Measurements from ENCODE around the gene AGBL1.

AGBL1 gene

DNA sequence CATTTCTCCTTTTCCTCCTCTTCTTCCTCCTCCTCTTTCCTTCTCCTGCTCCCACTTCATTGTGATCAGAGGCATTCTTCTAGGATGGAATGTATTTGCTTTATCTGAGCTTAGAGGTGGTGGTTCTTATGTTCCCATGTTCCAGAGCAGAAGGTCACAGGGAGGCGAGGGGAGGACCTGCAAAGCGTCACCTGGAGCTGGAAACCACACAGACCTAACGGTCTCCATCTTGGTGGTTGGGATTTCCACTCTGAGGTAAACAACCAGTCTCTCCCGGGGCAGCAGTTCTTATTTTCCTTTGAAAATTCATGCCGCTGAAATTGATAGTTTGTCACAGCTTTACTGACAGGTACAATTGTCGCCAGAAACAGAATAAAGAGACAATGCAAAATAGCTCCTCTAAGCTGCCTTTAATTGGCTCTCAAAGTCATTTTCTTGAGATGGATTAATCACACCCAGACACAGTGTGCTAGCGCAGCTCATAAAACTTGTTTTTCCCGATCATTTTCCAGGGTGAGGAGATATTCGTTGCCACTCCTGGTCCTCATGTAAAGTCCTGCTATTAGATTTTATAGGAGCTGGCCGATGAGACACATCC, 16.9 kb upstream of the AGBL1 start:
- no peak for DNase-seq (ENCODE audit: low read depth, low spot score)
- no peak for TF ChIP-seq CTCF (IDR thresholded peaks at IDR 0.05; ENCODE audit: low read depth, low read length)
- in situ Hi-C loops (cut with HindIII; ENCODE audit: low sequenced_read_pairs): no loop called here
- H3K4me3 ChIP-seq (ENCODE audit: low read depth, low read length): no peak overlapping the region

DNA sequence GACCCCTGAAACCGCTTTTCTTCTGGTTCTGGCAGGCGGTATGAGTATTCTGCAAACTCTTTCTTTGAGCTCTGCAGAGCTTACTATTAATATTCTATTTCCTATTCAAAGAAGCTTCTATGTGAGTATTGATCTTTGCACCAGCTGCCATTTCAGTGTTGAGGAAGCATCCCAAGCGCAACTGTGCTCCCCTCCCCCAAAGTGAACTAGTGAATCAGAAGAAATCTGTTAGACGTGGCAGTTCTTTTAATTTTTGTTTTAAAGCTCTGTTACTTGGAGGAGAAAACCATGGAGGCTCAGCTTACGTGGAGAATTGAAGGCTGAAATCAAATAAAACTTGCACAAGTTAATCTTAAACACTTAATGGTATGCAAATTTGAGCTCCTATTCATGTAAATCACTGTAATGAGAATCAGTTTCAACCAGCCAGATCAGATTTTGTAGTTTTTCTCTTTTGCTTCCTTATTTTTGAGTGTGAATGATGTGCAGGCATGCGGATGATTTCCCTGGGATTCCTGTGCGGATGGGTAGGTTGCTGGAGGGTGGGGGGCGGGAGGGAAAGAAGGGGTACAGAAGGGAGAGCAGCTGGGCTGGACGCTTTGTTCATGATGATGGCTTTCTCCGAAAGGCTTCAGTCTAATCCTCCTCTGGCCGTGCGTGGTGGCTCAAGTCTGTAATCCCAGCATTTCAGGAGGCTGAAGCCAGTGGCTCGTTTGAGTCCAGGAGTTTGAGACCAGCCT, 16.1 kb upstream of the AGBL1 start:
- H3K4me3 ChIP-seq (ENCODE audit: low read depth, low read length): no peak overlapping the region
- no peak for TF ChIP-seq CTCF (IDR thresholded peaks at IDR 0.05; ENCODE audit: low read depth, low read length)
- in situ Hi-C loops (cut with HindIII; ENCODE audit: low sequenced_read_pairs): no loop called here
- no peak for DNase-seq (ENCODE audit: low read depth, low spot score)

DNA sequence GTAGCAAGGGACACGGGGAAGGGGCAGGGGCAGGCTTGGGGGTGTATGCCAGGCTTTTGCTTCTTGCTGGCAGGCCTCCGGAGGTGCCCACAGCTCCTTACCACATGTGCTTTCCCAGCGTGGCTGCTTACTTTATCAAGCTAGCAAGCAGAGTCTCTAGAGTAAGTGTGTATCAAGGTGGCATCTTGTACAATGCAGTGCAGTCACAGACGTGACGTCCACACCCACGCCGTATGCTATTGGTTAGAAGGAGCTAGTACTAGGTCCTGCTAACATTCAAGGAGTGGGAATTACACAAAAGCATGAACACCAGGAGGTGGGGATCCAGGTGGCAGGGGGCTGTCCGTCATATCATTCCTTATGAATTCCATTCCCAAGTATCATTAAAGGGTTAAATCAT, 15.3 kb upstream of the AGBL1 start:
- no peak for TF ChIP-seq CTCF (IDR thresholded peaks at IDR 0.05; ENCODE audit: low read depth, low read length)
- H3K4me3 ChIP-seq (ENCODE audit: low read depth, low read length): no peak overlapping the region
- in situ Hi-C loops (cut with HindIII; ENCODE audit: low sequenced_read_pairs): no loop called here
- DNase-seq (ENCODE audit: low read depth, low spot score): no peak

DNA sequence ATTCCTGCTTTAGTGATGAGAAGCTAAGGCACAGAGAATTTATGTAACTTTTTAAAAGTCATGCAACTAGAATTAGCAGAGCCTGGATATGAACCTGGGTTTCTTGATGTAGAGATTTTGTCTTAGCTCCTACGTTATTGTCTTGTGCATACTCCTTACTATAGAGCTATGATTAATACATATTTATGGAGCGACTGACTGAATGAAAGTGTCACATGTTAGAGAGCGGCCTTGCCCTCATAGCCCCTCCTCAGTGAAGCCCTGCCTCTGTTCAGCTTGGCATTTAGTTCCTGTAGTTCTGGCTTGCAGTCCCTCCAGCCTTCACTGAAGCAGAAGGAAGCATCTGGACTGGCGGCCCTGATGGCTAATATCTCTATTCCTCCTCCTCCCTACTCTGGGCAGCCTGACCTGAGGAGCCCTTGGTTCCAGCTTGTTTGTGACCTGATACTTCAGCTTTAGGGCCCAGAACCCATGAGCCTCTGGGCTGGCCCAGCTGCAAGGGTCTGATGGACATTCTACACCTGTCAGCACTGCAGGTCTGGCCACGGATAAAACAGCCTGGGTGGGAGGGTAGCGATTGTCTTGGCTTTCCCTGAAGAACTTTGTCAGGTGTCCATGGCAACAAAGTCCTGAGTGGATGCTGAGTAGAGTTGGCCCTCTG, 13.4 kb upstream of the AGBL1 start:
- H3K4me3 ChIP-seq (ENCODE audit: low read depth, low read length): no peak overlapping the region
- in situ Hi-C loops (cut with HindIII; ENCODE audit: low sequenced_read_pairs): no loop called here
- no peak for DNase-seq (ENCODE audit: low read depth, low spot score)
- TF ChIP-seq CTCF (IDR thresholded peaks at IDR 0.05; ENCODE audit: low read depth, low read length): no peak

GRCh38 chr15:86073281-86073680, 6.4 kb upstream of the AGBL1 start:
- TF ChIP-seq CTCF (IDR thresholded peaks at IDR 0.05; ENCODE audit: low read depth, low read length): no peak
- no peak overlapping the region for H3K4me3 ChIP-seq (ENCODE audit: low read depth, low read length)
- no peak for DNase-seq (ENCODE audit: low read depth, low spot score)
- in situ Hi-C loops (cut with HindIII; ENCODE audit: low sequenced_read_pairs): no loop called here

DNA sequence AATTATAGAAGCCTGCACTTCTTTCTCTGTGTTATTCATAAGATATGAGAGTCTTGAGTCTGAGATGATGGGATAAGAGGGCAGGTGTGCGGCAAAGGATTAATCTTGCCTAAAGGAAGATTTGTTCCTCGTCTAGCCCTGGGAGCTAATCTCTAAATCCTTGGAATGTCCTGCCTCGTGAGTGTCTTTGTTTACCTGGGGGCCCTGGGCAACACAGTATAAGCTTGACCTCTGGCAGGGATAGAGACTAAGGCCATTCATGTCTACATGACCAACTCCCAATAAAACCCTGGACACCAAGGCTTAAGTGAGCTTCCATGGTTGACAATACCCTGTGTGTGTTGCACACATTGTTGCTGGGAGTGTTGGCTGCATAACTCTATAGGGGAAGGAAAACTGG, 3.2 kb upstream of the AGBL1 start:
- in situ Hi-C loops (cut with HindIII; ENCODE audit: low sequenced_read_pairs): no loop called here
- no peak overlapping the region for H3K4me3 ChIP-seq (ENCODE audit: low read depth, low read length)
- TF ChIP-seq CTCF (IDR thresholded peaks at IDR 0.05; ENCODE audit: low read depth, low read length): no peak
- DNase-seq (ENCODE audit: low read depth, low spot score): no peak

All from astrocyte of the spinal cord (primary cell).